ENCODE data around the gene PTPRM.

PTPRM gene

DNA sequence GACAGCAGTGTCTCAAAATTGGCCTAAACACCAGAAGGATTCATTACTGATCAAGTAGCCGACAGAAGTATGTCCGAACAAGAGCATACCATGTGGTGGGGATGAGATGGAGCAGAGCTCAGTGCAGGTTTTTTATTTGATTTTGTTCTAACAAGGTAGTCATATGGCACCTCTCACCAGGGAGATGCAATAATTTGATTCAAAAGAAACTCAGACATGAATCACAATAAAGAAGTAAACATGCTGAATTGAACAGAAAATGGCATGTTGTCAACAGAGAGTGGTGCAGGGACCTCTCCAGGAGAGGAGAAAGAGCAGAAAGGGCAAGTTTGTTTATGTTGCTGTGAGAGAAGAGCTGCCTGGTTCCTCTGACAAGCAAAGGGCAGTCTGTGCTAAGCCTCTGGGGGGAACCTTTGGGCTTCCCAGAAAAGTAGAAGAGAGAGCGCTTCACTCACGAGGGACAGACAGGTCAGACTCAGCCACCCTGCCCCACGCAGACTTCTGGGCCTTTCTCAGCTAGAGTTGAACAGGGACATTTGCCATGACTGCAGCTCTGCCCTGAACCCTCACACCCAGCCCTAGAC is 690.8 kb downstream of the PTPRM start:
- DNase-seq = no peak

- no peak for DNase-seq
Measured at GRCh38 chr18:8260319-8260718, 693.2 kb downstream of the PTPRM start.

- no peak for DNase-seq
Measured at GRCh38 chr18:8260827-8261226, 693.7 kb downstream of the PTPRM start.

DNA sequence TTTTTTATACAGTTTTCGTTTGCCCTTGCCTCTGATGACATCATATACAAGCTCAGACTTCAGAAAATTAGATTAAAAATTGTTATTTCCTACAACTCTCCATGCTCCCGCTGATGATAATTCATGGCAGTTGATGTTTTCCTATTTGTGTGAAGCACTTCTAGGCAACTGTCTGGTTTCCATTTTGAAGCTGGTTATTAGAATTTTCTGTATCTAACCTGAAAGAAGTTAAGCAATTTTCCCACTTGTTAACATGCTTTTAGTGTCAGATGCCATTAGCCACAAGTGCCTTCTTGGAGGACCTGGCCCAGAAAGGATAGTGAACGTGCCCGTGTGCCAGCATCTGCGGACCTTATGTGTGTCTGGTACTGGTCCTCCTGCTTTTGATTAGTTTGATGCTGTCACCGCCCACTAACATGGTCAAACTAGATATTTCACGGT is 694.6 kb downstream of the PTPRM start:
- DNase-seq = no peak

GRCh38 chr18:8262221-8262620 is 695.1 kb downstream of the PTPRM start:
- no peak for DNase-seq

DNA sequence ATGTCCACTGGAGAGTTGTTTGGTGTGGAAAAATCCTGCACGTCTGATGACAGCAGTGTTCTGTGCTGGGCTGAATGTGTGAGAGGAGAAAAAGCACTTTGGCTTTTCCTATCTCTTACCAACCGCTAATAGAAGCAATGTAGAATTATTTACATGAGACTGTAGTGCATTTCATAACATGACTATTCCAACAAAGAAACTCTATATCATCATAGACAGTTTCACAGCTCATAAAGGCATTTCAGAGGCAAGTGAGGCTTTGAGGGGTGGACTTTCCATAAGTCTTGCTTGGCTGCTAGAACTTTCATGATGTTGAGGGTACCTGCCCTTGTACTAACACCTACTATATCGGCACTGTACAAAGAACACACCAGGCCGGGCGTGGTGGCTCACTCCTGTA is 697.0 kb downstream of the PTPRM start:
- no peak for DNase-seq

GRCh38 chr18:8264861-8265411 is 697.8 kb downstream of the PTPRM start:
- DNase-seq = no peak

- no peak for DNase-seq
Measured at GRCh38 chr18:8272254-8272653, 705.1 kb downstream of the PTPRM start.

DNA sequence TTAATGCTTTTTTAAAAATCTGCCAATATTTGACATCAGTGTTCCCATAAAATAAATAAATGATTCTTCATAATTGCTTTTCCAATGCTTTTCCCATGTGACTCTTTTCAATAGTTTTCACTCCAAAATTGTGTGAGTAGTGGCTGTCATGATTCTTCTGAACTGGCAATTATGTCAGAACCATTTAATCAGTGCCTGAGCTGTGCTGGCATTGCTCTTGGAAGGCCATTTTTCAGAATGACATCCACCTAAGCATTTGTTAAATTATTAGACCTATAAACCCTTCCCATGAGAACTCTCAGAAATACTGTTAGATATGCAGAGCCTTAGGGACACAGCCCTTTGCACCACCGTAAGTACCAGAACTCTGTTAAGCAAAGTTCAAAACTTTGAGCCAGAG is 707.3 kb downstream of the PTPRM start:
- DNase-seq = no peak

GRCh38 chr18:8276406-8276805 is 709.3 kb downstream of the PTPRM start:
- no peak for DNase-seq

GRCh38 chr18:8277270-8277669 is 710.2 kb downstream of the PTPRM start:
- DNase-seq = no peak

GRCh38 chr18:8279346-8279745 is 712.2 kb downstream of the PTPRM start:
- DNase-seq = no peak

- DNase-seq = no peak
Measured at GRCh38 chr18:8279781-8280330, 712.7 kb downstream of the PTPRM start.

DNA sequence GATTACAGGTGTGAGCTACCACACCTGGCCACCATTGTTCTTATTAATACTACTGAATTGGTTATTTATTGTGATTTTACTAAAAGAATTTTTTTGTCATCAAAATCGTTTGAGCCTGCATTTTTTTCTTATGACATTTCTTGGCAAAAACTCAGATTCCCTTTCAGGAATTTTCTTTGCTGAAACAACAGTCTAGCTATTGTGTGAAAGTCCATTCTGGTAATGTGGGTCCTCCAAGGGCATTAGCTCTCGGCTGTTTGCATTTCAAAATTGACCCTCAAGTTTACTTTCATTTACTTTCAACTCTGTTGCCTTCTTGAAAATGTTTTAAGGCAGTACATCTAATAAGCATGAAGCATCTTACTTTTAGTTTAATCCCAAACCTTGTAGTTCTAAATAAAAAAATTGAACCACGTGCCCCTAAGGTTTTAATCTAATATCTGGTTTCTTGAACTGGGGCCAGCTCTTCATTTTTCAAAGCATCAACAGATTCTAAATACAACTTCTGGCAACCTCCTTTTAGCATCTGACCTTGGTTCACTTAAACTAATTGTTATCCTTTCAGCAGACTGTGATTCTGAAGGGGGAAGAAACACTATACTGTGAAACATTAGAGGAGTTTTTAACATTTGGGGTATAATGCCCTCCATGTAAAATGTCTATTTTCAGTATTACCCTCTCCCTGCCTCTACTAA is 716.9 kb downstream of the PTPRM start:
- DNase-seq = no peak

DNA sequence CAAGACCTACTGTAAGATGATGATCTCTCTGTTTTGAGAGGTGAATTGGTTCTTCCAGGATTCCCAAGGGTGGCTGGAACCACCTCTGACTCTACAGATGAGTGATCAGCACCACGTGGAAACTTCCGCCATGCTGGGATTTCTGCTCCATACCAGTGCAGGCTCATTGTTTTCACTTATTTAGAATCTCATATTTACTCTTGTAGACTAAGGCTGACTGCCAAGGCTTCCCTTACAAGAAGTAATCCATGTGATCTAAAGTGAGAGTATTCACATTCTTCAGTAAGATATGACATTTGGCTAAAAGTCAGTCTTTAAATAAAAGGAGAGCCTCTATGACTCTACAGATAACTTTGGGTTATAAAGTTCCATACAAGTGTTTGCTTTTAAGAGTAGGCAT is 719.2 kb downstream of the PTPRM start:
- no peak for DNase-seq

DNA sequence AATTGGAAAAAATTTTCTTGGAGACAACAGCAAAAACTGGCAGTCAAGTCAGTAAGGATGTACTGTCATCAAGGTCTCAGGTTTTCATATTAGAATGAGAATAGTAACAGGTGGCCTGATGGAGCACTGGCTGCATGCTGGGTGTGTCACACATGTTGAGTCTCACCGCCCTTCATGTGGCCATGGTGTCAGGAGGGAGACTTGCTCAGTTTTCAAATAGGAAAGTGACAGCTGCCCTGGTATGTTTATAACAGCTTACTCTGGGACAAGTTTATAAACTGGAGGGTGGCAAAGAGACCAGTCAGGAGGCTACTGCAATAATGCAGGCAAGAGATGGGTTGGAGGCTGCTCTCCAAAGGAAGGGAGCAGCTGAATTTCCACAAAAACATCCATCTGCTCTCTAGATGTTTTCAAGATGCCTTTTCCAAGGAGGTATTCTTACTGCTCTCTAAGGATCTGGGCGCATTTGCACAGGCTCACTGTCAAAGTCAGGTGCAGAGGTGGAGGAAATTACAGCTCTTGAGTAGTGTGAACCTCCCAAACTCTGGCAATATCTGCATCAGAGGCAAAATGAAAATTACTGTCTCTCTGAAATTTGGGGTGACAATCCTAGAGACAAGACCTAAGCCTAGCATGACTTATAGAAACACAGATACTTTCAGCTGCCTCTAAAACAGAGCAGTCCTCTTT is 720.2 kb downstream of the PTPRM start:
- no peak for DNase-seq

GRCh38 chr18:8288472-8289195 is 721.5 kb downstream of the PTPRM start:
- DNase-seq = no peak

GRCh38 chr18:8290435-8290834 is 723.3 kb downstream of the PTPRM start:
- DNase-seq = no peak

GRCh38 chr18:8290913-8291312 is 723.8 kb downstream of the PTPRM start:
- DNase-seq = no peak

DNA sequence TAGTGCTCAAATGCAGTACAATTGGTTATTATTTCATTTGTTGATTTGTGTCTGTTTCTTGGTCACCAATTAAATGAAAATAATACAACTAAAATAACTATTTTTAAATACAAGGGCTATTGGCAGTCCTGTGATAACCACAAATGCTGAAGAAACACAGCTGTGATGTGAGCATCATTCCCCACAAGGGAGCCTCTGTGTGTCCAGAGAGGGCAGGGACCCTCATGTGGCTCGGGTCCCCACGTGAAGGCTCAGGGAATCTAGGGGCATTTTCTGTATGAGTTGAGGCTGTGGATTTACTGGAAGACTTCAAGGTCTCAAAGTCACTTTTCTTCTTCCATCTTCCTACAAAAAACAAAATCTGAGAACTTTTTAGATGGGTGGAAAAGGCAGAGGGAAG is 726.1 kb downstream of the PTPRM start:
- no peak for DNase-seq

- DNase-seq = no peak
Measured at GRCh38 chr18:8296886-8297616, 729.9 kb downstream of the PTPRM start.

- no peak for DNase-seq
Measured at GRCh38 chr18:8298186-8298585, 731.1 kb downstream of the PTPRM start.

Data from CD4-positive, alpha-beta T cell treated with Interferon alpha-2 for 1 hour (primary cell).